HG03521 (cell line): ENCODE data around the gene CASS4.
"Not testable (repeated sequence)": the region's sequence is repeated elsewhere in the genome, so short reads cannot be mapped to it uniquely, and the experiment has no call there.

Experiments used
- ATAC-seq: cut with Tn5 transposase; IDR thresholded peaks from one replicate; pipeline ENCODE4 v1.9.1; 2021; ENCODE audit warnings: mild to moderate bottlenecking, moderate library complexity; ENCODE audit not compliant: unreplicated experiment

Gene CASS4

GRCh38 chr20:56392132-56392880, 19.8 kb upstream of the CASS4 start, which contains the start of the genes AURKA and CSTF1:
AURKA (minus strand) TSS chr20:56392215; CDS start chr20:56388197, 4,018 bp downstream.
CSTF1 (plus strand) TSS chr20:56392645; CDS start chr20:56395553, 2,908 bp downstream.
- peak; percentile 93 for ATAC-seq

GRCh38 chr20:56392881-56393482, 19.1 kb upstream of the CASS4 start:
- no peak for ATAC-seq

GRCh38 chr20:56393653-56394052, 18.4 kb upstream of the CASS4 start:
- no peak for ATAC-seq

- no peak for ATAC-seq
Observed at GRCh38 chr20:56395166-56395565, 16.9 kb upstream of the CASS4 start.

- no peak for ATAC-seq
Observed at GRCh38 chr20:56400001-56400640, 11.9 kb upstream of the CASS4 start.

- no peak for ATAC-seq
Observed at GRCh38 chr20:56403465-56403864, 8.6 kb upstream of the CASS4 start.

GRCh38 chr20:56405356-56405755, 6.7 kb upstream of the CASS4 start:
- ATAC-seq, result not testable (repeated sequence)

GRCh38 chr20:56406910-56407309, 5.2 kb upstream of the CASS4 start:
- ATAC-seq, result no peak

GRCh38 chr20:56409521-56409920, 2.5 kb upstream of the CASS4 start:
- ATAC-seq, result no peak

GRCh38 chr20:56409956-56410355, 2.1 kb upstream of the CASS4 start:
- no peak for ATAC-seq

- ATAC-seq, result not testable (repeated sequence)
Observed at GRCh38 chr20:56411287-56411686, 773 bp upstream of the CASS4 start.

GRCh38 chr20:56412473-56412790, 372 bp downstream of the CASS4 start:
- ATAC-seq, result no peak

GRCh38 chr20:56412949-56413348, 889 bp downstream of the CASS4 start:
- no peak for ATAC-seq

- ATAC-seq, result no peak
Observed at GRCh38 chr20:56414842-56415765, 3.0 kb downstream of the CASS4 start.

GRCh38 chr20:56417402-56417801, 5.3 kb downstream of the CASS4 start:
- ATAC-seq, result no peak

- no peak for ATAC-seq
Observed at GRCh38 chr20:56417911-56418310, 5.9 kb downstream of the CASS4 start.

GRCh38 chr20:56418385-56418861, 6.4 kb downstream of the CASS4 start:
- no peak for ATAC-seq

- no peak for ATAC-seq
Observed at GRCh38 chr20:56420028-56420427, 8.0 kb downstream of the CASS4 start.

- no peak for ATAC-seq
Observed at GRCh38 chr20:56420940-56421688, 9.1 kb downstream of the CASS4 start.
